Activated CD4-positive, alpha-beta T cell treated with anti-CD3 and anti-CD28 coated beads, Interleukin-2, amount 10 ng/mL, durations not matched to agents 7 days and 5 days (primary cell): ENCODE data around the gene HOXC13. TPM values are rescaled to one million over a fixed set of nuclear protein-coding genes. Genes with fewer than 3 reads are reported as not detected.
A peak's percentile ranks its signal among the peaks of the same experiment; 100 is the strongest.

Experiments used
- CTCF ChIA-PET: fragments of 350-600 bp; sonication (Branson Sonifier 250); formaldehyde crosslinking; loops from one replicate; lab custom pipeline; 2021; ENCODE audit warnings: antibody characterized with exemption; lab: Charles Lee
- POLR2A ChIA-PET: fragments of 350-600 bp; sonication (Branson Sonifier 250); formaldehyde crosslinking; loops from one replicate; lab custom pipeline; 2021; ENCODE audit warnings: antibody characterized with exemption; lab: Charles Lee
- DNase-seq: peaks from one replicate; pipeline ENCODE4 v3.0.0-alpha.2; 2020
- H3K27ac Mint-ChIP-seq: one replicate; pipeline ENCODE4 v1.8.0; 2021; ENCODE audit warnings: mild to moderate bottlenecking, moderate library complexity, mixed read lengths
- H3K27me3 Mint-ChIP-seq: one replicate; pipeline ENCODE4 v1.8.0; 2021; ENCODE audit warnings: mixed read lengths
- H3K36me3 Mint-ChIP-seq: one replicate; pipeline ENCODE4 v1.8.0; 2021; ENCODE audit warnings: low read depth, mixed read lengths
- H3K4me1 Mint-ChIP-seq: one replicate; pipeline ENCODE4 v1.8.0; 2021; ENCODE audit warnings: mixed read lengths
- H3K4me3 Mint-ChIP-seq: one replicate; pipeline ENCODE4 v1.8.0; 2021; ENCODE audit warnings: mild to moderate bottlenecking, moderate library complexity, mixed read lengths
- H3K9me3 Mint-ChIP-seq: one replicate; pipeline ENCODE4 v1.8.0; 2021; ENCODE audit warnings: mixed read lengths
- total RNA-seq, 2 experiments: library from RNA; stranded (reverse); gene quantifications; one replicate each; pipeline ENCODE4 v1.2.3, GENCODE V29; 2021

HOXC13 gene
- total RNA-seq, 2 experiments from 2014 or later = not detected

GRCh38 chr12:53930591-53931255 is 7.9 kb upstream of the HOXC13 start:
- H3K4me3 Mint-ChIP-seq = no peak overlapping the region
- no peaks in the 10 kb centered on the region for H3K4me1 Mint-ChIP-seq
- H3K9me3 Mint-ChIP-seq = no peaks in the 10 kb centered on the region
- no peak overlapping the region for H3K27ac Mint-ChIP-seq
- H3K27me3 Mint-ChIP-seq = peaks cover 93% of the 10 kb centered on the region
- POLR2A ChIA-PET = no interaction called here
- H3K36me3 Mint-ChIP-seq = no peaks in the 10 kb centered on the region
- CTCF ChIA-PET = interaction anchor here (1.3 kb wide), 1 partner anchor 61 kb away, joined by 3 read pairs; no protein-coding TSS in a partner anchor
- no peak for DNase-seq

- Mint-ChIP-seq H3K4me1 (no peaks in the 10 kb centered on the region), H3K36me3 (no peaks in the 10 kb centered on the region), H3K27ac (no peak overlapping the region), H3K4me3 (no peak overlapping the region), H3K27me3 (peaks cover 93% of the 10 kb centered on the region), H3K9me3 (no peaks in the 10 kb centered on the region)
- ChIA-PET CTCF (interaction anchor here (0.7 to 1.0 kb wide), 3 partner anchors 14 to 74 kb away, joined by 3 read pairs; no protein-coding TSS in a partner anchor), POLR2A (no interaction called here)
- DNase-seq = no peak
These were observed 6.6 kb upstream of the HOXC13 start for GRCh38 chr12:53931844-53932581.

- H3K4me1 Mint-ChIP-seq = no peaks in the 10 kb centered on the region
- H3K27ac Mint-ChIP-seq = no peak overlapping the region
- peaks cover 95% of the 10 kb centered on the region for H3K27me3 Mint-ChIP-seq
- POLR2A ChIA-PET = no interaction called here
- H3K9me3 Mint-ChIP-seq = no peaks in the 10 kb centered on the region
- CTCF ChIA-PET = interaction anchor here (1.0 kb wide), 1 partner anchor 15 kb away, joined by 3 read pairs; no protein-coding TSS in a partner anchor
- H3K36me3 Mint-ChIP-seq = no peaks in the 10 kb centered on the region
- DNase-seq = no peak
- no peak overlapping the region for H3K4me3 Mint-ChIP-seq
These were observed 5.7 kb upstream of the HOXC13 start for GRCh38 chr12:53932915-53933314.

GRCh38 chr12:53935383-53936341 is 3.0 kb upstream of the HOXC13 start:
- DNase-seq = no peak
- Mint-ChIP-seq H3K27me3 (peaks cover 91% of the 10 kb centered on the region), H3K9me3 (no peaks in the 10 kb centered on the region), H3K36me3 (no peaks in the 10 kb centered on the region), H3K4me3 (no peak overlapping the region), H3K27ac (peak overlapping the region; percentile 36), H3K4me1 (no peaks in the 10 kb centered on the region)
- CTCF ChIA-PET = interaction anchor here (1.6 kb wide), 1 partner anchor 70 kb away, joined by 4 read pairs; no protein-coding TSS in a partner anchor
- POLR2A ChIA-PET = no interaction called here

- ChIA-PET POLR2A (no interaction called here), CTCF (no interaction called here)
- no peaks in the 10 kb centered on the region for H3K36me3 Mint-ChIP-seq
- H3K27me3 Mint-ChIP-seq = peaks cover 92% of the 10 kb centered on the region
- H3K4me1 Mint-ChIP-seq = no peaks in the 10 kb centered on the region
- H3K27ac Mint-ChIP-seq = no peak overlapping the region
- no peak for DNase-seq
- H3K4me3 Mint-ChIP-seq = no peak overlapping the region
- no peaks in the 10 kb centered on the region for H3K9me3 Mint-ChIP-seq
These were observed 1.5 kb upstream of the HOXC13 start for GRCh38 chr12:53937099-53937498.

- CTCF ChIA-PET = no interaction called here
- no peaks in the 10 kb centered on the region for H3K4me1 Mint-ChIP-seq
- DNase-seq = no peak
- H3K4me3 Mint-ChIP-seq = no peak overlapping the region
- POLR2A ChIA-PET = no interaction called here
- H3K36me3 Mint-ChIP-seq = no peaks in the 10 kb centered on the region
- H3K27me3 Mint-ChIP-seq = peaks cover 92% of the 10 kb centered on the region
- H3K9me3 Mint-ChIP-seq = no peaks in the 10 kb centered on the region
- H3K27ac Mint-ChIP-seq = no peak overlapping the region
These were observed 870 bp upstream of the HOXC13 start for GRCh38 chr12:53937596-53938325.

GRCh38 chr12:53939141-53940108 is 794 bp downstream of the HOXC13 start:
- no peak for DNase-seq
- Mint-ChIP-seq H3K27ac (peak overlapping the region; percentile 64), H3K4me1 (no peaks in the 10 kb centered on the region), H3K4me3 (peak overlapping the region; percentile 13), H3K27me3 (peaks cover 91% of the 10 kb centered on the region), H3K36me3 (no peaks in the 10 kb centered on the region), H3K9me3 (no peaks in the 10 kb centered on the region)
- ChIA-PET CTCF (interaction anchor here (0.6 to 1.7 kb wide), 3 partner anchors 13 to 68 kb away, joined by 3 to 5 read pairs (median 3); no protein-coding TSS in a partner anchor), POLR2A (interaction anchor here (0.6 kb wide), 1 partner anchor 19 kb away, joined by 3 read pairs; no protein-coding TSS in a partner anchor)

- ChIA-PET CTCF (interaction anchor here (1.2 to 1.7 kb wide), 2 partner anchors 12 kb away, joined by 3 to 5 read pairs; no protein-coding TSS in a partner anchor), POLR2A (no interaction called here)
- H3K36me3 Mint-ChIP-seq = peaks cover 2% of the 10 kb centered on the region
- no peak overlapping the region for H3K27ac Mint-ChIP-seq
- no peaks in the 10 kb centered on the region for H3K4me1 Mint-ChIP-seq
- H3K27me3 Mint-ChIP-seq = peaks cover 92% of the 10 kb centered on the region
- H3K4me3 Mint-ChIP-seq = no peak overlapping the region
- H3K9me3 Mint-ChIP-seq = no peaks in the 10 kb centered on the region
- DNase-seq = no peak
These were observed 1.9 kb downstream of the HOXC13 start for GRCh38 chr12:53940443-53941014.

GRCh38 chr12:53941187-53941586 is 2.6 kb downstream of the HOXC13 start:
- no peaks in the 10 kb centered on the region for H3K4me1 Mint-ChIP-seq
- CTCF ChIA-PET = interaction anchor here (1.2 kb wide), 1 partner anchor 12 kb away, joined by 3 read pairs; no protein-coding TSS in a partner anchor

GRCh38 chr12:53941750-53942149 is 3.1 kb downstream of the HOXC13 start:
- H3K9me3 Mint-ChIP-seq = no peaks in the 10 kb centered on the region
- peaks cover 2% of the 10 kb centered on the region for H3K36me3 Mint-ChIP-seq
- no peak overlapping the region for H3K27ac Mint-ChIP-seq
- H3K4me1 Mint-ChIP-seq = no peaks in the 10 kb centered on the region
- no peak for DNase-seq
- peaks cover 93% of the 10 kb centered on the region for H3K27me3 Mint-ChIP-seq
- CTCF ChIA-PET = interaction anchor here (1.2 kb wide), 1 partner anchor 13 kb away, joined by 3 read pairs; no protein-coding TSS in a partner anchor
- no peak overlapping the region for H3K4me3 Mint-ChIP-seq
- POLR2A ChIA-PET = no interaction called here

More at GRCh38 chr12:53941187-53941586, 2.6 kb downstream of the HOXC13 start:
- Mint-ChIP-seq H3K27ac (no peak overlapping the region), H3K4me3 (no peak overlapping the region), H3K36me3 (peaks cover 2% of the 10 kb centered on the region), H3K9me3 (no peaks in the 10 kb centered on the region), H3K27me3 (peaks cover 92% of the 10 kb centered on the region)
- POLR2A ChIA-PET = no interaction called here
- no peak for DNase-seq
